DND-41 (cell line): ENCODE results near the gene CLEC2D.

Source experiments
- CTCF ChIP-seq: IDR thresholded peaks from 2 replicates; pipeline ENCODE4 v1.5.1; 2012; ENCODE audit warnings: borderline replicate concordance, low read length, moderate library complexity, mild to moderate bottlenecking; ENCODE audit not compliant: poor library complexity, severe bottlenecking; ENCODE audit errors: extremely low read depth
- EZH2 ChIP-seq: IDR thresholded peaks from 3 replicates; pipeline ENCODE4 v1.6.1; 2012; ENCODE audit warnings: borderline replicate concordance, low read depth, mild to moderate bottlenecking, moderate library complexity, low read length, inconsistent platforms; ENCODE audit not compliant: severe bottlenecking

- peak; percentile 92 for TF ChIP-seq CTCF
- TF ChIP-seq EZH2 = no peak
Measured at GRCh38 chr12:9707864-9708808, 38.6 kb downstream of the CLEC2D start.
